Activated CD4-positive, CD25-positive, alpha-beta regulatory T cell treated with anti-CD3 and anti-CD28 coated beads, Interleukin-2, amount 50 U/mL, for 24 hours (primary cell): ENCODE measurements around the gene MPRIP.
"Not testable (repeated sequence)": the region's sequence is repeated elsewhere in the genome, so short reads cannot be mapped to it uniquely, and the experiment has no call there.

ENCODE experiments used
- ATAC-seq, 2 donors: fragments of 150-1000 bp; cut with Tn5 transposase; one replicate each; pipeline ENCODE4 v1.10.0; 2021; ENCODE audit warnings: mild to moderate bottlenecking in 1 of 2, moderate library complexity in 1 of 2

MPRIP gene

DNA sequence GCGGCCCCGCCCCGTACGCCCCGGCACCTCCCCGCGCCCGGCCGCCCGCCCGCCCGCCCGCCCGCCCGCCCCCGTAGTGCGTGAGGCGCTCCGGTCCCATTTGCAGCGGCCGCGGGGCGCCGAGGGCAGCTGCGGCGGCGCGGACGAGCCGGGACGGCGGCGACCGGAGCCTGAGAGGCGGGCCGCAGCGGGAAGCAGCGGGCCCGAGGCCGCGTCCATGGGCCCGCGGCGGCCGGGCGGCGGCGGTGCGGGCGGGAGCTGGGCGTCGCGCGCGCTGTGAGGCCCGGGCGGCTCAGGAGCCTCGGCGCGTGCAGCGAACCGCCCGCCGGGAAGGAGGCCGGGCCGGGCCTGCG is at the start of gene MPRIP:
TSS of gene MPRIP (plus strand) at position 74 of the 353 bp plus-strand sequence. CDS start 392 bp downstream, outside the sequence.
- ATAC-seq = peak; percentile 17 to 19

DNA sequence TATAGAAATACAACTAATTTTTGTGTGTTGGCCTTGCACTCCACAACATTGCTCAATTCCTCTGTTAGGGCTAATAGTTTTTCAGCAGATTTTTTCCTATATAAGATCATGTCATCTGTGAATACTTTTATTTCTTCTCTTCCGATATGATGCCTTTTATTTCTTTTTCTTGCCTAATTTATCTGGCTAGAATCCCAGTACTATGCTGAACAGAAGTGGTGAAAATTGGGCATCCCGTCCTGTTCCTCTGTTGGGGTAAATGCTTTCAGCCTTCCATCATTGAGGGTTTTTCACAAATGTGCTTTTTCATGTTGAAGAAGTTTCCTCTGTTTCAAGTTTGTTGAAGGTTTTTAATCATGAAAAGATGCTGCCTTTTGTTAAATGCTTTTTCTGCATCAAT is 47.6 kb upstream of the MPRIP start:
- ATAC-seq = no peak

DNA sequence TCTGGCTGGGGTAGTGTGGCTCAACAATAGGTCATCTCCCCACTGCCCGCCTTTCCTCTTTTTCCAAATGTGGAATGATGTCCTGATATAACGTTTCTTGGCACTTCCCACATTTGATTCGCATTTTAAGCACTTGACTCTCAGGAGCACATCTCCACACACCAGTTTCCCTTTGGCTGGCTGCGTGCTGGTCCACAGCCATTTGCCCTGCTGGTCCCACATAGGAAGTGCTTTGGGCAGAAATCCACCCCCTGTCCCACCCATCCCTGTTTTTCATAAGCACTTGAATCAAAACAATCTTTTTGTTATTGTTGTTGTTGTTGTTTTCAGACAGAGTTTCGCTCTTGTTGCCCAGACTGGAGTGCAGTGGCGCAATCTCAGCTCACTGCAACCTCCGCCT is 46.3 kb upstream of the MPRIP start:
- no peak for ATAC-seq

- not testable (repeated sequence) for ATAC-seq
Measured at GRCh38 chr17:16996726-16997125, 45.5 kb upstream of the MPRIP start.

- ATAC-seq = no peak
Measured at GRCh38 chr17:16997514-16998429, 44.5 kb upstream of the MPRIP start.

DNA sequence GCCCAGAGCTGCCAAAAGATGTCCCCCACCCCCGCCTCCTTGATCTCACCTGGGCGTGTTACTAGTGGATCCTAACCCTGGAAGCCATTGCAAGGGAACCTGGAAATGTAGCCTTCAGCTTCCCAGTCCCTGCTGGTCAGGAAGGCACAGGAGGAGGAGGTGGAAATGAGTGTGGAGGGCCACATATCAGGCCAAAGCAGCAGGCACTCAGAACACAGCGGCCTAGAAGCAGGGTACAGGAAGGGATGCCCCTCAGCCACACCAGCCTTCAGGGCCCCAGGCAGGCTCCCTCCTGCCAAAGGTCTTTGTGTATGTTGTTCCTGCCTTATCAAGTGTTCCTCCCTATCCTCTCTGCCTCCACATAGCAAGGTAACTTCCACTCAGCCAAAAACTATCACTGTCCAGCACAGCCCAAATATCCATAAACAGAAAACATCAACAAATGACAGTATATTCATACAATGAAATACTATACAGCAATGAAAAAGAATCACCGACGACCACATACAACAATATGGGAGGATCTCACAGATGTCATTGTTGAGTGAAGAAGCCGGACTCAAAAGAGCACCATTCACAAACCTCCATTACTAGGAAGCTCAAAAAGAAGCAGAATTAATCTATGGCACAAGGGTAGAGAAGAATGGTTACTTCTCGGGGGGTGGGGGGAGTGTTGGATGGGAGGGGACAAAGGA is 42.2 kb upstream of the MPRIP start:
- no peak for ATAC-seq

- ATAC-seq = peak in 1 of 2 donors; percentile 9
Measured at GRCh38 chr17:17001076-17001777, 41.0 kb upstream of the MPRIP start.

DNA sequence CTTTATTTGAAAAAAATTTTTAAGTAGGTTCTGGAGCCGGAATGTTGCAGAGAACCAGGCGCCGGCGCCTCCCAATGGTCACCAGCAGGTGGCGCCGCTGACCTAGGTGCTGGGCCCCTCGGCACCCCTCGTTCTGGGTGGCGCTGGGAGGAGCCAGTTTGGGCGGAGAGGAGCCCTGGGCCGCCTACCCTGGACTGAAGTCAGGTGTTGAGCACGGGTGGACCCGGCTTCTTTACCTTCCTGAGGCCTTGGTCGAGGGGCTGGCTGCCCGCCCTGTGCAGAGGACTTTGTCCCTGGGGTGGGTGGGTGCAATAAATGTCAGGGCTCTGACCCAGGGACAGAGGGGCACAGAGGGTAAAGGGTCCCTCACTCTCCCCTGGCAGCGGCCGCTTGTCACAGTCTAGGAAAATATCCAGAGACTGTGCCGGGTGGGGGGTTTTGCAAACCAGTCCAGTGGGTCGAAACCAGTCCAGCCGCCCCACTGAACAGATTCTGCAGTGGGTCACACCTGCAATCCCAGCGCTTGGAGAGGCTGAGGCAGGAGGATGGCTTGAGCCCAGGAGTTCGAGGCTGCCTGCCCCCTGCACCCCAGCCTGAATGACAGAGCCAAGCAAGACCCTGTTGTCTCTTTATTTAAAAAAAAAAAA is 40.3 kb upstream of the MPRIP start:
- ATAC-seq = peak; percentile 85 to 94

- ATAC-seq = not testable (repeated sequence)
Measured at GRCh38 chr17:17002731-17003715, 39.2 kb upstream of the MPRIP start.

DNA sequence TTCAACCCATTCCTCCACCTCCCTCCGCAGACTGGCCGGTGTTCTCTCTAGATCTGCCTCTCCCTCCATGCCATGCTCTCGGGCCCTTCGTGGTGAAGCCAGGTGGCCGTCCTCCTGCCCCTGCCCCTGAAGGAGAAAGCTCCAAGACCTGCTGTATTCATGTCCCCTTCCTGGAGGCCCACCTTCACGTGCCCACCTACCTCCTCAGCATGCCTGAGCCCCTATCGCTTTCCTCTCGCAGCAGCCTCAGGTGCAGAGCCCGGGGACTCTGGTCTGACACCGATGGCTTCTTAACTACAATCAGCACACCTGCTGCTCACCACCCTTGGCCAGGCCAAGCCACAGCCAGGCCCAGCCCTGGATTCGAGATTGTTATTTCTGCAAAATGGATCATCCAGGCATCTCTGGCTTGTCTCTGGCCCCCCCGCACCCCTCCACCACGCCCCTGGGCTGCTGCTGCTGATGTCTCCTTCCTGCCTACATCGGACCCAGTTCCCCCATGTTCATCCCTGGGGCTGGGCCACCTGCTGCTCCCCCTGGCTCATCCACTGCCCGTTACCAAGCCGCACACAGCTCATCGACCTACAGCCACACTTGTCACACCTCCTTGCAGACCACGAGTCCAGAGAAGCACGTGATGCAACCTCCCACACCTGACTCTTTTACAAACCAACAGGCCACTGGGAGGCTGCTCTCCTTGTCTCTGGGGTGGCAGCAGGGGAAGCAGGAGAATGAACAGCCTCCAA is 37.8 kb upstream of the MPRIP start:
- no peak for ATAC-seq

- ATAC-seq = not testable (repeated sequence)
Measured at GRCh38 chr17:17004997-17005614, 37.2 kb upstream of the MPRIP start.

GRCh38 chr17:17007891-17008290 is 34.4 kb upstream of the MPRIP start:
- not testable (repeated sequence) for ATAC-seq

DNA sequence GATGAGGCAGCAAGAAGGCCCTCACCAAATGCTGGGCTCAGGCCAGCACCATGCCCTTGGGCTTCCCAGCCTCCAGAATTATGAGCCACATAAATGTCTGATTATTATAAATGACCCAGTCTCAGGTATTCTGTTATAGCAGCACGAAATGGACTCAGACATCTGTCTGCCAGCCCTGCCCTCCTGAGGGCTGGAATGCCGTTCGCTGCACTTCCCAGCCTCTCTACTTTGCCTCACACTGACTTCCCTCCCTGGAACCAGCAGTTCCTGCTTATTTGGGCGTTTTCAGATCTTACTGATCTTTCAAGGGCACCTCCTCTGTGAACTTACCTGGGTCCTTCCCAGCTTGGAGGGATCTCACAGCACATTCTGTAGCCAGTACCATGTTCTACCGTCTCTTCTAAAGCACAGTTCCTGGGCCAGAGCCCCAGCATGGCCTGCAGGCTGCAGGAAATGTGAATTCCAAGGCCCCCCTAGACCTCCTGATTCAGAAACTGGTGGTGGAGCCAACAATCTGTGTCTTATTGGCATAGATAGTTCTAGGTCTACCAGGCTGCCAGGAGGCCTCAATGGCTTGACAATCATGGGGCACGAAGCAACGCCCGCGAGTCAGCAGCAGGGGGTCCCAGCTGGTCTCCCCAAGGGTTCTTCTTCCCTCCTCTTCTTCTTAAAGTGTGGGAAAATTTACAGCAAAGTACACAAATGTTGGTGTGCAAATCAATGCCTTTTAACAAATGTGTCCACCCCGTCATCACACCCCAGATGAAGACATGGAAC is 33.4 kb upstream of the MPRIP start:
- ATAC-seq = not testable (repeated sequence)

- ATAC-seq = not testable (repeated sequence)
Measured at GRCh38 chr17:17009972-17010371, 32.3 kb upstream of the MPRIP start.

DNA sequence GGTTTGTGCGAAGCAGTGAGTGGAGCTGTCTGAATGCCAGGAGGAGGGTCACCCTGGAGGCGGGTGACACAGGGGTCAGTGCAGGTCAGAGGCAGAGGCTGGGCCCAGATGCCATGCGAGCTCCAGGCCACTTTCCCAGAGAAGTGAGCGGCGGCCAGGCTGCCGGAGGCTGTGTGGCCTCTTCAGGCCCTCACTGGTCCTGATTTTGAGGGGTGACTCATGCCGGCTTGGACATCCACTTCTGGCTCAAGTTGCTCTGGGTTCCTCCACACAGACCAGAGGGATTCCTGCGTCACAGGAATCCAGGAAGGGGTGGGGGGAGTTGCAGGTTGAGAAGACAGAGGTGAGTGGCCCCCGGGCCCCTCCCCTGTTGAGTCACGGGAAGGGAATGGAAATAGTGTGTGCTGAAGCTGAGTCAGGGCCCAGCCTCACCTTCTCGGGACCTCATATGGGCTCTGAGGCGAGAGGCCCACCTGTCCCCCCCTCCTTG is 31.7 kb upstream of the MPRIP start:
- peak; percentile 24 to 53 for ATAC-seq

DNA sequence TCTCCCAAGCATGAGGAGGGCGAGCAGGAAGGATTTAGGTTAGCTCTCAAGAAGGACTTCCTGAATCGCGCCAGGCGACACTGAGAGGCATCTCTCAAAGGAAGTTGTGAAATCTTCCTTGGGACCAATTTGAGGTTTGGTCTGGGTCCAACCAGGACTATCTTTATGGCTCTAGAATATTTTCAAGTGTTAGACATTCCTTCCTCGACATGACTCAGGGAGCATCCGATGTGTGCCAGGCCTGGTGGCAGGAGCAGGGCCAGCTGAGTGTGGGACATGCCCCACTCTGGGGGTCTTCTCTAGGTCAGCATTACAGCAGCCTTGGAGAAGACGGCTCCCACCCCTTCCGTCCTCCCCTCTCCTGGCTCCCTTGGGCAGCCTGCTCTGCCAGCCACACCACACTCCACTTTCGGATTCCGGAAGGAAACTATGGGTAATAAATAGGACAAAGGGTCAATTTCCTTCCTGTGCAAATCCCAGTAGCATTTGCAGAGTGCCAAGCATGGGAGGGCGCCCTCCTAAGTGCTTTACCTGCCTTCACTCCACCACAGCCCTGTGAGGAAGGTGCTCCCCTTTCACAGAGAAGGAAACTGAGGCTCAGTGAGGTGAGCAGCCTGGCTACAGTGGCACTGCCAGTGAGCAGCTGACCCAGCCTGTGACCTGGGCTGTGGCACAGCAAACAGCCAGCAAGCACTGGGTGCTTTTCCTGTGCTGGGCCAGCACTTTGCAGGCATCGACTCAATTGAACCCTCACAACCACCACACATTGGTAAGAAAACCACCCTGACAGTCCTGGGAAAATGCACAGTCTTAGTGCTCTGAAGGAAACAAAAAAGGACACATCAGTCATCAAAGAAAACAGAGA is 31.0 kb upstream of the MPRIP start:
- ATAC-seq = not testable (repeated sequence)

GRCh38 chr17:17013828-17014747 is 28.2 kb upstream of the MPRIP start:
- not testable (repeated sequence) for ATAC-seq
